Measurements from ENCODE around the gene CCNJ.

Gene CCNJ

GRCh38 chr10:96072674-96073073, 29.3 kb downstream of the CCNJ start:
- Histone ChIP-seq H2AFZ (ENCODE audit: low read length) (no peak overlapping the region), H3K9me2 (replicated peaks; ENCODE audit: low read depth, low read length) (no peaks in the 10 kb centered on the region)

GRCh38 chr10:96073722-96074121, 30.3 kb downstream of the CCNJ start:
- H2AFZ ChIP-seq (ENCODE audit: low read length) = no peak overlapping the region
- no peak overlapping the region for H3K9ac ChIP-seq (ENCODE audit: low read depth, low read length, poor library complexity, severe bottlenecking)
- H3K4me3 ChIP-seq (ENCODE audit: low read length, poor library complexity, severe bottlenecking) = no peak overlapping the region
- no peaks in the 10 kb centered on the region for H3F3A ChIP-seq (ENCODE audit: low read depth)
- no peaks in the 10 kb centered on the region for H3K27me3 ChIP-seq (ENCODE audit: insufficient read depth, low read length, poor library complexity, severe bottlenecking)
- no peaks in the 10 kb centered on the region for H3K79me2 ChIP-seq (ENCODE audit: insufficient read depth, low read length)
- peak overlapping the region; percentile 4 for H3K4me2 ChIP-seq (ENCODE audit: low read depth, low read length, poor library complexity, severe bottlenecking)
- TF ChIP-seq EZH2phosphoT487 (IDR thresholded peaks at IDR 0.05; ENCODE audit: borderline replicate concordance) (no peak), CTCF (conservative IDR thresholded peaks at IDR 0.05; ENCODE audit: low read length) (no peak)
- H3K36me3 ChIP-seq (ENCODE audit: insufficient read depth, low read length) = no peaks in the 10 kb centered on the region
- H3K9me3 ChIP-seq (ENCODE audit: insufficient read depth, low read depth, low read length) = no peaks in the 10 kb centered on the region
- peaks cover 23% of the 10 kb centered on the region for H3K4me1 ChIP-seq (ENCODE audit: insufficient read depth, low read length, poor library complexity, severe bottlenecking)
- H3K9me2 ChIP-seq (replicated peaks; ENCODE audit: low read depth, low read length) = no peaks in the 10 kb centered on the region
- H4K20me1 ChIP-seq (ENCODE audit: insufficient read depth, low read length, poor library complexity, severe bottlenecking) = no peaks in the 10 kb centered on the region

More at GRCh38 chr10:96072674-96073073, 29.3 kb downstream of the CCNJ start:
- Histone ChIP-seq H3K4me2 (ENCODE audit: low read depth, low read length, poor library complexity, severe bottlenecking) (no peak overlapping the region), H3K27me3 (ENCODE audit: insufficient read depth, low read length, poor library complexity, severe bottlenecking) (no peaks in the 10 kb centered on the region), H3K9ac (ENCODE audit: low read depth, low read length, poor library complexity, severe bottlenecking) (no peak overlapping the region), H3K4me3 (ENCODE audit: low read length, poor library complexity, severe bottlenecking) (no peak overlapping the region), H3K79me2 (ENCODE audit: insufficient read depth, low read length) (no peaks in the 10 kb centered on the region), H4K20me1 (ENCODE audit: insufficient read depth, low read length, poor library complexity, severe bottlenecking) (no peaks in the 10 kb centered on the region), H3K9me3 (ENCODE audit: insufficient read depth, low read depth, low read length) (no peaks in the 10 kb centered on the region), H3K36me3 (ENCODE audit: insufficient read depth, low read length) (no peaks in the 10 kb centered on the region), H3K4me1 (ENCODE audit: insufficient read depth, low read length, poor library complexity, severe bottlenecking) (peaks cover 23% of the 10 kb centered on the region), H3F3A (ENCODE audit: low read depth) (no peaks in the 10 kb centered on the region)
- TF ChIP-seq EZH2phosphoT487 (IDR thresholded peaks at IDR 0.05; ENCODE audit: borderline replicate concordance) (no peak), CTCF (conservative IDR thresholded peaks at IDR 0.05; ENCODE audit: low read length) (no peak)

- H3K9me3 ChIP-seq (ENCODE audit: insufficient read depth, low read depth, low read length) = no peaks in the 10 kb centered on the region
- no peak overlapping the region for H3K4me2 ChIP-seq (ENCODE audit: low read depth, low read length, poor library complexity, severe bottlenecking)
- H3K36me3 ChIP-seq (ENCODE audit: insufficient read depth, low read length) = no peaks in the 10 kb centered on the region
- H3K4me1 ChIP-seq (ENCODE audit: insufficient read depth, low read length, poor library complexity, severe bottlenecking) = peaks cover 23% of the 10 kb centered on the region
- H3K9me2 ChIP-seq (replicated peaks; ENCODE audit: low read depth, low read length) = no peaks in the 10 kb centered on the region
- no peaks in the 10 kb centered on the region for H3K27me3 ChIP-seq (ENCODE audit: insufficient read depth, low read length, poor library complexity, severe bottlenecking)
- H4K20me1 ChIP-seq (ENCODE audit: insufficient read depth, low read length, poor library complexity, severe bottlenecking) = no peaks in the 10 kb centered on the region
- H3K79me2 ChIP-seq (ENCODE audit: insufficient read depth, low read length) = no peaks in the 10 kb centered on the region
- H3K4me3 ChIP-seq (ENCODE audit: low read length, poor library complexity, severe bottlenecking) = no peak overlapping the region
- no peak overlapping the region for H2AFZ ChIP-seq (ENCODE audit: low read length)
- no peaks in the 10 kb centered on the region for H3F3A ChIP-seq (ENCODE audit: low read depth)
- TF ChIP-seq EZH2phosphoT487 (IDR thresholded peaks at IDR 0.05; ENCODE audit: borderline replicate concordance) (no peak), CTCF (conservative IDR thresholded peaks at IDR 0.05; ENCODE audit: low read length) (no peak)
- no peak overlapping the region for H3K9ac ChIP-seq (ENCODE audit: low read depth, low read length, poor library complexity, severe bottlenecking)
Measured at GRCh38 chr10:96074776-96075175, 31.4 kb downstream of the CCNJ start.
